A673 (cell line): ENCODE data around the gene CADM3. TPM values are rescaled to one million over a fixed set of nuclear protein-coding genes. Genes with fewer than 3 reads are reported as not detected.
A peak's percentile ranks its signal among the peaks of the same experiment; 100 is the strongest.

ENCODE experiments used
- BruUV-seq: library from RNA; stranded (reverse); fragments of 400-500 nt; replicated peaks from 2 replicates; lab custom pipeline; 2021; lab: Mats Ljungman, UMichigan
- CTCF ChIA-PET: fragments of 300-600 bp; sonication (Branson Sonifier 250); formaldehyde crosslinking; loops from one replicate; lab custom pipeline; 2022; ENCODE audit warnings: antibody characterized with exemption; lab: Charles Lee
- POLR2A ChIA-PET: fragments of 300-600 bp; sonication (Branson Sonifier 250); formaldehyde crosslinking; loops from one replicate; lab custom pipeline; 2022; ENCODE audit warnings: antibody characterized with exemption; ENCODE audit not compliant: low non-redundant PET; lab: Charles Lee
- DNase-seq: peaks from one replicate; pipeline ENCODE4 v3.0.0-alpha.2; 2015; ENCODE audit warnings: low spot score
- H3K27ac ChIP-seq: fragments of 200-600 bp; sonication (generic); 2 replicates; pipeline ENCODE4 v1.5.1; 2016; ENCODE audit warnings: mixed run types, low read depth, mild to moderate bottlenecking, mixed read lengths, antibody characterized with exemption, low read length; ENCODE audit not compliant: poor library complexity, severe bottlenecking
- H3K27me3 ChIP-seq: fragments of 200-600 bp; sonication (generic); replicated peaks from 2 replicates; pipeline ENCODE4 v1.6.1; 2017; ENCODE audit warnings: mixed run types, low read depth, mild to moderate bottlenecking, mixed read lengths, antibody characterized with exemption, low read length; ENCODE audit not compliant: insufficient read depth, poor library complexity
- H3K36me3 ChIP-seq: fragments of 200-600 bp; sonication (generic); 2 replicates; pipeline ENCODE4 v1.6.1; 2016; ENCODE audit warnings: mixed run types, mild to moderate bottlenecking, mixed read lengths, antibody characterized with exemption, low read length; ENCODE audit not compliant: insufficient read depth, poor library complexity, severe bottlenecking
- H3K4me1 ChIP-seq: fragments of 200-600 bp; sonication (generic); 2 replicates; pipeline ENCODE4 v1.6.1; 2017; ENCODE audit warnings: mixed run types, mild to moderate bottlenecking, mixed read lengths, antibody characterized with exemption, low read length; ENCODE audit not compliant: insufficient read depth, poor library complexity, severe bottlenecking
- H3K4me3 ChIP-seq: fragments of 200-600 bp; sonication (generic); 2 replicates; pipeline ENCODE4 v1.5.1; 2016; ENCODE audit warnings: low read depth, mixed run types, mild to moderate bottlenecking, mixed read lengths, low read length; ENCODE audit not compliant: poor library complexity, severe bottlenecking
- H3K9me3 ChIP-seq: fragments of 200-600 bp; sonication (generic); 2 replicates; pipeline ENCODE4 v1.6.1; 2016; ENCODE audit warnings: mixed run types, low read depth, mild to moderate bottlenecking, mixed read lengths, antibody characterized with exemption, low read length; ENCODE audit not compliant: poor library complexity, severe bottlenecking
- EZH2 ChIP-seq: fragments of 200-600 bp; sonication (generic); IDR thresholded peaks from 2 replicates; pipeline ENCODE4 v1.6.1; 2017; ENCODE audit warnings: borderline replicate concordance, low read depth, mild to moderate bottlenecking, mixed read lengths, antibody characterized with exemption, low read length; ENCODE audit not compliant: poor library complexity, severe bottlenecking
- intact Hi-C: fragments of 100-400 bp; cut with micrococcal nuclease; formaldehyde crosslinking; loops from one replicate; pipeline ENCODE4 v1.10.0; 2022; ENCODE audit not compliant: unreplicated experiment
- total RNA-seq: library from RNA; stranded (reverse); gene quantifications from 2 replicates; pipeline ENCODE4 v1.2.3, GENCODE V29; 2021
- TF ChIP-seq, protein P1 (sequence below): fragments of 300-800, 200-600 bp; sonication (generic); conservative IDR thresholded peaks from 2 replicates; pipeline ENCODE4 v1.5.1; 2017; ENCODE audit warnings: low read depth, mild to moderate bottlenecking, antibody characterized with exemption, low read length, moderate library complexity, mixed read lengths

The CADM3 gene
- total RNA-seq, 1 experiment from 2014 or later = not detected

GRCh38 chr1:159168043-159168442, 3.4 kb upstream of the CADM3 start:
- H3K4me3 ChIP-seq = no peak overlapping the region
- ChIA-PET POLR2A (no interaction called here), CTCF (no interaction called here)
- H3K9me3 ChIP-seq = no peaks in the 10 kb centered on the region
- TF ChIP-seq, protein P1, sequence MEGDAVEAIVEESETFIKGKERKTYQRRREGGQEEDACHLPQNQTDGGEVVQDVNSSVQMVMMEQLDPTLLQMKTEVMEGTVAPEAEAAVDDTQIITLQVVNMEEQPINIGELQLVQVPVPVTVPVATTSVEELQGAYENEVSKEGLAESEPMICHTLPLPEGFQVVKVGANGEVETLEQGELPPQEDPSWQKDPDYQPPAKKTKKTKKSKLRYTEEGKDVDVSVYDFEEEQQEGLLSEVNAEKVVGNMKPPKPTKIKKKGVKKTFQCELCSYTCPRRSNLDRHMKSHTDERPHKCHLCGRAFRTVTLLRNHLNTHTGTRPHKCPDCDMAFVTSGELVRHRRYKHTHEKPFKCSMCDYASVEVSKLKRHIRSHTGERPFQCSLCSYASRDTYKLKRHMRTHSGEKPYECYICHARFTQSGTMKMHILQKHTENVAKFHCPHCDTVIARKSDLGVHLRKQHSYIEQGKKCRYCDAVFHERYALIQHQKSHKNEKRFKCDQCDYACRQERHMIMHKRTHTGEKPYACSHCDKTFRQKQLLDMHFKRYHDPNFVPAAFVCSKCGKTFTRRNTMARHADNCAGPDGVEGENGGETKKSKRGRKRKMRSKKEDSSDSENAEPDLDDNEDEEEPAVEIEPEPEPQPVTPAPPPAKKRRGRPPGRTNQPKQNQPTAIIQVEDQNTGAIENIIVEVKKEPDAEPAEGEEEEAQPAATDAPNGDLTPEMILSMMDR = no peak
- no peak for TF ChIP-seq EZH2
- H3K27me3 ChIP-seq = peaks cover 98% of the 10 kb centered on the region
- BruUV-seq = no TSS peak
- H3K4me1 ChIP-seq = no peaks in the 10 kb centered on the region
- DNase-seq = no peak
- no peaks in the 10 kb centered on the region for H3K36me3 ChIP-seq
- intact Hi-C loops = no loop called here
- no peak overlapping the region for H3K27ac ChIP-seq

DNA sequence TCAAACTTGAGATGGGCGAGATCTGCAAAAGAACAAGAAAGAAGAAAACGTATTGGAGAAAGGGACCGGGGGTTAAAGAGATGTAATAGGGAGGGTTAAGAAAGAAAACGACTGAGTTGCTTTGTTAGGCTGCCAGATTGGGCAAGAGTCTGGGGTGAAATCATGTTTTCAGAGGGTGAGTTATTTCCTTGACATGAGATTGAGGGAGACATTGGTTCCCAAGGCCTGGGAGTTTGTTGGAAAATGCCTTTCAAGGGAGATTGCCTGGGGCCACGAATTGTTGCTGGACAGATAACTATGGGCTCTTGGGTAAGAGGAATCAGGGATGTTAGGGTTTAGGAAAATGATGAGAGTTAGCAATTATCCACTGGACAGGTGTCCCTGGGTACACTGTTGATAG, 776 bp upstream of the CADM3 start:
- intact Hi-C loops = no loop called here
- no peak overlapping the region for H3K27ac ChIP-seq
- H3K4me3 ChIP-seq = no peak overlapping the region
- no peaks in the 10 kb centered on the region for H3K36me3 ChIP-seq
- H3K27me3 ChIP-seq = peaks cover 100% of the 10 kb centered on the region
- DNase-seq = no peak
- H3K9me3 ChIP-seq = no peaks in the 10 kb centered on the region
- no TSS peak for BruUV-seq
- POLR2A ChIA-PET = no interaction called here
- no peaks in the 10 kb centered on the region for H3K4me1 ChIP-seq
- CTCF ChIA-PET = no interaction called here
- no peak for TF ChIP-seq EZH2
- TF ChIP-seq, protein P1 = no peak

DNA sequence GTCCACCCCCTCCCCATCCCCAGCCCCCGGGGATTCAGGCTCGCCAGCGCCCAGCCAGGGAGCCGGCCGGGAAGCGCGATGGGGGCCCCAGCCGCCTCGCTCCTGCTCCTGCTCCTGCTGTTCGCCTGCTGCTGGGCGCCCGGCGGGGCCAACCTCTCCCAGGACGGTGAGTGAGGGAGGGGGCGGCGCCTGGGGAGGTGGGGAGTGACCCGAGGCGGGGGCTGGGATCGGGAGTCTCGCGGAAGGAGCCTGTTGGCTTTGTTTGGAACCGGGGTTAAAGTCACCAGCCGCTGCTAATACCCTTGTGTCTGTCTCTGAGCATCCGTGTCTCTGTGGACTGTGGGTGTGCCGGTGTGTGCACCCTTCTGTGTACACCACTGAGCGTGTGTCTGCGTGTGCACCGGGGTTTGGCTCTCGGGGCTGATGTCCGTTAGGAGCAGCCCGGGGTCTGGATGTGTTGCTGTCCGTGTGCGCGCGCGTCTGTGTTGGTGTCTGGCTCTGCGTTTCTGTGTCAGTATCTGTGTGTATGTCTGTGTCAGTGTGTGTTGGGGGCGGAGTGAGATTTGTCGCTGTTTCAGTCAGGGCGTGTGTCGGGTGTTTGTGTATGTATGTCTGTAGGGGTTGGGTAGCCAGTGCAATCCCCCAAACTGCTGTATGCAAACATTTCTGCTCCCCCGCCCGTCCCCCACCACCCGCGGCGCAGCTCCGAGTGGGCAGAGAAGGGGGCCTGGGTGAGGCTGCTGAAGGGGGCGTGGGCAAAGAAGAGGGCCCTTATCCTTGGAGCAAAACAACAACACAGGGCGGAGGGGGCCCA, 480 bp downstream of the CADM3 start:
- Histone ChIP-seq H3K4me1 (no peaks in the 10 kb centered on the region), H3K9me3 (no peaks in the 10 kb centered on the region), H3K27me3 (peaks cover 92% of the 10 kb centered on the region), H3K4me3 (peak overlapping the region; percentile 4), H3K36me3 (no peaks in the 10 kb centered on the region), H3K27ac (no peak overlapping the region)
- intact Hi-C loops = no loop called here
- POLR2A ChIA-PET = no interaction called here
- peak; percentile 93 for TF ChIP-seq EZH2
- TF ChIP-seq, protein P1 = no peak
- no peak for DNase-seq
- CTCF ChIA-PET = no interaction called here
- no TSS peak for BruUV-seq
